GM19025 (cell line): Measurements from ENCODE around the gene TMEM141.

Source experiments
- ATAC-seq: cut with Tn5 transposase; IDR thresholded peaks from one replicate; pipeline ENCODE4 v1.9.1; 2021; ENCODE audit warnings: mild to moderate bottlenecking, low read depth, moderate library complexity; ENCODE audit not compliant: unreplicated experiment

Gene TMEM141

DNA sequence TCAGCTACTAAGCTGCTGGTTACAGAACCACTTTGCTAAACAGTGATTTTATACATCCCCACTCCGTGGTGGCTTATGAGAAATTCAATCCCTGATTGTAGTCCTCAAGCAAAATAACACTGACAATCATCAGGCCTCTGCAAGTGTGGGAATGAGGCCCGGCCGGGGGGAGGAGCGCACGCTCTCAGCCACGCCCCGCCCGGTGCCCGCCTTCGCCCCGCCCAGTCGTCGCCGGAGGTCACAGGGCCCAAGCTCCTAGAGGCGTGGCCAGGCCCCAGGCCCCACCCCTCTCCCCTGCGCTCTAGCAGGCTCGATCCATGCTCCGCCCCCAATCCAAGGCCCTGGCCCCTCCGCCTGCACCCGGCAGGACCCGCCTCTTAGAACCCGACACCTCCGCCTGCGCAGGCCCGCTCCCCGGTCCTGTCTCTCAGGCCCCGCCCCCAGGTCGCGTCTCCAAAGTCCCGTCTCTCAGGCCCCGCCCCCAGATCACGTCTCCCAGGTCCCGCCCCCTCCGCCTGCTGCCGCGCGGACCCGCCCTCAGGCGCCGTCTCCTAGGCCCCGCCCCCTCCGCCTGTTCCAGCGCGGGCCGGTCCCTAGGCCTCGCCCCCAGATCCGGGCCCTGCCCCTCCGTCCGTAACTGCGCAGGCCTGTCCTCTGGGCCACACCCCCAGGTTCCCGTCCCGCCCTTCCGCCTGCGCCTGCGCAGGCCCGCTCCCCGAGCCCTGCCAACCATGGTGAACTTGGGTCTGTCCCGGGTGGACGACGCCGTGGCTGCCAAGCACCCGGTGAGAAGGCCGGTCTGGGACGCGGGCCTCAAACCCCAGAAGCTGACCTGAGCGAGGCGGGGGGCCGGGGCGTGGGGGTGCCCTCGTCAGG, at the start of gene TMEM141:
TSS of gene TMEM141 (plus strand) at position 705 of the 876 bp plus-strand sequence. CDS start at position 732, 27 bp downstream.
- peak; percentile 79 for ATAC-seq

DNA sequence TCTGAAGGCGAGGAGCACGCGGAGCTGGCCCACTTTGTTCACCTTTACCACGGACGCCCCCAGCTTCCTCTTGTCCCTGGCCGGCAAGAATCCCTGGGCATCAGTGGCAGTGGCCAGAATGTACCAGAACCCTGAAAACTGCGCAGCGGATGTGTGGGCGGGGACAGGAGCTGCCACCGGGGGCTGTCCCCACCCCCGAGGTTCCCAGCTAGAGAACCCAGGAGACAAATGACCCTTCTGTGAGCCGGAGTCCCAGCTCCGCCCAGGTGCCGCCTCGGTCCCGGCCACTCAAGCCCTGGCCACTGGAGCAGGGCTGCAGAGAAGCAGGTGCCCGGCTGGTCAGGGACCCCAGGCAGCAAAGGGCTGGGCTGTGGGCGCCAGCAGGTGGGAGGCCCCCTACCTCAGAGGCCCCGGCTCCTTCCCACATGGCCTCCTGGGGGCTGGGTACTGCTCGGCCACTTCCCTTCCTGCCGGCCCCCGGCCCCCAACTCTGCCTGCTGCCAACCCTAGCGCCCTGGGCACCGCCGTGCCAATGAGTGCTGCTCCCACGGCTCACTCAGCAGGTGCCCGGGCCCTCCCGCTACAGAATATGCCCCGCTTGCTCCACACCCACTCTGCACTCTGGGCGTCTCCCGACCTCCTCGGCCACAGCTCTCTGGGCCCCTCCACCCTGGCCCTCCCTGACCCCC, 49.1 kb upstream of the TMEM141 start:
- ATAC-seq, result no peak

DNA sequence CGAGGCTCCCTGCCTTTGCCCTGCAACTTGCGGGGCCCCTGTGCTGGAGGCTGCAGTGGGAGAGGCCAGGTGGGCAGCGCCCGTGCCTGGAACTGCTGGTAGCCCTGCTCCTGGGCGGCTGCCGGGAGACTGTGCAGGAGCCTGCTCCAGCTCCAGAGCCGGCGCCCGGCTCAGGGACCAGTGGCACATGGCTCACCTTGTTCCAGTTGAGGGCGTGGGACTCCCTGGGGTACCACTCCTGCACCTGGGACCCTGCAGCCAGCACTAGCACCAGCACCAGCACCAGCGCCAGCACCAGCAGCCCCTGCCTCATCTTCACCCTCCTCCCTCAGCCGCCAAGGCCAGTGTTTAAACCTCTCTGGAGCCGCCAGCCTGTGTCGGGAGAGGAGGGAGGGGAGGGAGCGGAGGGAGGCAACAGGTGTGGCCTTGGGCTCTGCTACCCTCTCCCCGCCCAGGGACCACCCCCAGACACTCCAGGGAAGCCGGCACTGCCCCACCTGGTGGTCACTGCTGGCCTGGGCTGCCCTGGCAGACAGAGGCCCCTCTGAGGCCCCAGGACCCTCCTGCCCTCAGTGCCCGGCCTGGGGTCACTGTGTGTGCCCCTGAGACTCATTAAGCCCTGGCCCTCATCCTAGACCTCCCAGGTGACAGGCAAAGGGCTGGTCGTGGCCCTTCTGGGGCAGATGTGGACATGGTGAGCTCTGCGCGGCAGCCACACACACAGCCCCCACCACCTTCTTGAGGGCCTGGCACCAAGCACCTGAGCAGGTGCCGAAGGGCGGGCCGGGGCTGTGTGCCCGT, 48.4 kb upstream of the TMEM141 start, which contains the start of gene LCN10:
TSS of gene LCN10 (minus strand) at position 350 of the 801 bp plus-strand sequence. CDS start at position 313, 37 bp downstream.
- ATAC-seq, result no peak

DNA sequence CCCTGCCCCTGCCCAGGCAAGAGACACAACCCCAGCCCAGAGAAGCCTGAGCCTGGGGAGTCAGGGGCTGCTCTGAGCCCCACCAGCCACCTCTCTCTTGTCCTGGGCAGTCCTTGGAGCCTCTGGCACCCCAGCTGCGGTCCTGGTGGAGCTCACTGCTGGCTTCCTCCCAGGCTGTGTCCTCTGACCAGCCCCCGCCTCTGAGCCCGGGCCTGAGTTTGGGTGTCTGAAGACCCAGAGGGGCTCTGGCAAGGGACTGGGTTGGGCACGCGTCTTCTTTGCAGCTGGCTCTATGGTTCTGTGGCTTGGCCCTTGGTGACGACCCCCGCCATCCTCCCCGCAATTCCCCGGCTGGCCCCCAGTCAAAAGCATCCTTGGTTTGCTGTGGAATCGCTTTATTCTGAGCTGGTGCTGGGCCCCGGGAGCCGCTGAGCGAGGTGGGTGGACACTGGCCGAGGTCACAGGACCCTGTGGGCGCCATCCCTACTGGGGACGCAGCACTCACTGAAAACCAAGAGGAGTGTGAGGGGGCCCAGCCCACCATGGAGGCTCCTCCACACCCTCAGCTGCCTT, 47.4 kb upstream of the TMEM141 start:
- no peak for ATAC-seq

DNA sequence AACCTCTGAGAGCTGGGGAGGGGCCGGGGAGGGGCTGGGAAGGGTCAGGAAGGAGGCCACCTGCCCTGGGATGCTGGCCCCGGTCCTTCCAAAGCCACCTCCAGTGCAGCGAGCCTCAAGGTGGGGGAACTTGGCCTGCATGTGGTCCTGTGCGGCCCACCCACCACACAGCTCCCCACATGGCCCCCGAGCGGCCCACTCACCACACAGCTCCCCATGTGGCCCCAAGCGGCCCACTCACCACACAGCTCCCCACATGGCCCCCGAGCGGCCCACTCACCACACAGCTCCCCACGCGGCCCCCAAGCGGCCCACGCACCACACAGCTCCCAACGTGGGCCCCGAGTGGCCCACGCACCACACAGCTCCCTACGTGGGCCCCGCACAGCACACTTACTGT, 46.4 kb upstream of the TMEM141 start:
- ATAC-seq, result no peak

DNA sequence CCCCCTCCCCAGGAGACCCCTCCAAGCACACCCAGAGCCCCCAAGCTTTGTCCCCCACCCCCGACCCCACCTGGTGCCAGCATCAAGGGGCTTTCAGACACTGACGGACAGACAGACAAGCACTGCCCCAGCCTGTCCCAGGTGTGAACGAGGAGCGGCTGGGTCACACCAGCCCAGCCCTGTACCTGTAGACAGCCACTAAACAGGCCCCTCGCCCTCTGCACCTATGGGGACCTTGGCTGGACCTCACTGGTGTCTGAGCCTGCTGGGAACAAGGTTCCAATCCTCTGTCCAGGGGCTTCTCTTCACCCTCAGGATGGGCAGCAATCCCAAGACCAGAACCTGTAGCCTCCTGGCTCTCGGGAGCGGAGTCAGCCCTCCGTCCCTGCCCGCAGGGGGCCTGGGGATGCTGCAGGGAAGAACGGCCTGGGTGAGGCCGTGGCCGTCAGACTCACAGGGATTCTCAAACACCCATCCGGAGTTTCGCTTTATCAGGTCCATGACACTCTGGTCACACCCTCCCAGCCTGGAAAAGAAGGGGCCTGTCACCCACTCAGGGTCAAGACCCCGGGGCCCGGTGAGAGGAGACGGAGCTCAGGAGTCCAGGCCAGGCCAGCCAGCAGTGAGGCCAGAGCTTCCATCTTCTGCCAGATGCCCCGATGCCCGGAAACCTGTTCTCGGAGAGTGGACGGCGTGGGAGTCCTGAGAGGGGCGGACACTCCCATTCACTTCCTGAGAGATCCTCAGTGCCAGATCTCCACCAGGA, 45.6 kb upstream of the TMEM141 start:
- no peak for ATAC-seq

DNA sequence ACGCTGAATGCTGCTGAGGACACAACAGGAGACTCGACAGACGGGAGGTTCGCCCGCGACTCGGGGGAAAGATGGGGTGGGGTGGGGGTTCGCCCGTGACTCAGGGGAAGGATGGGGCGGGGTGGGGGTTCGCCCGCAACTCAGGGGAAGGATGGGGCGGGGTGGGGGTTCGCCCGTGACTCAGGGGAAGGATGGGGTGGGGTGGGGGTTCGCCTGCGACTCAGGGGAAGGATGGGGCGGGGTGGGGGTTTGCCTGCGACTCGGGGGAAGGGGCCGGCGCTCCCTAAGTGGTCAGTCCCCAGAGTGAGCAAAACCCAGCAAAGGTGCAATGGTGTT, 45.0 kb upstream of the TMEM141 start:
- no peak for ATAC-seq

DNA sequence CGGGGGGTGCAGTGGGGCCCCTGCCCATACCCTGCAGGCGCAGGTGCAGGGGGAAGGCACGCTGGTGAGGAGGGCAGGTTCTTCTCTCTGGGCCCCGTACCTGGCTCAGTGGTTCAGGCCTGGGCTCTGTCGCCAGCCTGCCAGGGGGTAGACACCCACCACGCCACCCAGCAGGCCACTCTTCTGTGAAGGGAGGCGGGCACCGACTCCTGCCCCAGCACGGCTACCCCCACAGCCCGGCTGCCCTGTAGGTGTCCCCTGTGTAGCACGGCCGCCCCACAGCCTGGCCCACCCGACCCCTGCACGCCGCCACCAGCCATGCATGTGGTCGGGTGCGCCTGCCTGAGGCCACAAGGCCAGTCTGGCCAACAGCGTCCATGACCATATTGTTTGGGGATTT, 44.5 kb upstream of the TMEM141 start:
- ATAC-seq, result no peak

DNA sequence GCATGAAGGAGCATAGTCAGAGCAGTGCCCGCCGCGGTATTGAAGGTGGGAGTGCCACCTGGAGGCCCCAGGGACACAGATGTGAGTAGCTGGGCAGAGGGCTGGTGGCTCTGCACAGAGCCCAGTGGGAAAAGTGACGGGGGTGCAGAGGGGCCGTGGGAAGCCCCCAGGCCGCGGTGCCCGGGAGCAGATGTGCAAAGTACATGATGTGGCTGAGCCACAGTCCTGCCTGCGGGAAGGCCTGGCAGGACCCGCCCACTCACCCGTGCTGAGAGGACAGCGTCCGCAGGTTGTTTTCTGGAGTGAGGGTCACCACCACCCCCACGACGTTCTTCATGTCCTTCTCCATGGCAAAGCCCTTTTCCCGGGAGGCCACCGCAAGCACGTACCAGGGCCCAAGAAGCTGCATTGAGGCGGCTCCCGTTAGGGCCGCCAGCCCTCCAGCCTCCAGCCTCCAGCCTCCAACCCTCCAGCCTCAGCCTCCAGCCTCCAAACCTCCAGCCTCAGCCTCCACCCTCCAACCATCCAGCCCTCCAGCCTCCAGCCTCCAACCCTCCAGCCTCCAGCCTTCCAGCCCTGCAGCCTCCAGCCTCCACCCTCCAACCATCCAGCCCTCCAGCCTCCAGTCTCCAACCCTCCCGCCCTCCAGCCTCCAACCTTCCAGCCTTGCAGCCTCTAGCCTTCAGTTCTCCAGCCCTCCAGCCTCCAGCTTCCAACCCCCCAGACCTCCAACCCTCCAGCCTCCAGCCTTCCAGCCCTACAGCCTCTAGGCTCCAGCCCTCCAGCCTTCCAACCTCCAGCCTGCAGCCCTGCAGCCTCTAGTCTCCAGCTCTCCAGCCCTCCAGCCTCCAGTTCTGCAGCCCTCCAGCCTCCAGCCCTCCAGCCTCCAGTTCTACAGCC, 43.7 kb upstream of the TMEM141 start:
- ATAC-seq, result no peak

DNA sequence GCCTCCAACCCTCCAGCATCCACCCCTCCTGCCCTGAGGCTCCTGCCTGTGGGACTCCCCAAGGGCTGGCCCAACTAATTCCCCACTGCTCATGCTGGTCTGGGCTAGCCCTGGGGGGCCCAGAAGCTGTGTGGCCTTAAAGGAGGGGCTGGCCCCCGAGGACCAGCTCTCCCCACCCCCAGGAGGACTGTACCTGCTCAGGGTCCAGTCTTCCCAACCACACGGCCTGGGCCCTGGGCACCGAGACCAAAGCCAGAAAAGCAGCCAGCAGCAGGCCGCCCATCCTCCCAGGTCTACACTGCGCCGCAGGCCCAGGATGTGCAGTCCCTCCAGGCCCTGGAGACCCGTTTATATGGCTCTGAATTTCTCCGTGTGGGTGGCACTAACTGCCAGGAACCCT, 42.9 kb upstream of the TMEM141 start, which contains the start of gene LCN6:
TSS of gene LCN6 (minus strand) at position 325 of the 400 bp plus-strand sequence. CDS start at position 283, 42 bp downstream.
- no peak for ATAC-seq

DNA sequence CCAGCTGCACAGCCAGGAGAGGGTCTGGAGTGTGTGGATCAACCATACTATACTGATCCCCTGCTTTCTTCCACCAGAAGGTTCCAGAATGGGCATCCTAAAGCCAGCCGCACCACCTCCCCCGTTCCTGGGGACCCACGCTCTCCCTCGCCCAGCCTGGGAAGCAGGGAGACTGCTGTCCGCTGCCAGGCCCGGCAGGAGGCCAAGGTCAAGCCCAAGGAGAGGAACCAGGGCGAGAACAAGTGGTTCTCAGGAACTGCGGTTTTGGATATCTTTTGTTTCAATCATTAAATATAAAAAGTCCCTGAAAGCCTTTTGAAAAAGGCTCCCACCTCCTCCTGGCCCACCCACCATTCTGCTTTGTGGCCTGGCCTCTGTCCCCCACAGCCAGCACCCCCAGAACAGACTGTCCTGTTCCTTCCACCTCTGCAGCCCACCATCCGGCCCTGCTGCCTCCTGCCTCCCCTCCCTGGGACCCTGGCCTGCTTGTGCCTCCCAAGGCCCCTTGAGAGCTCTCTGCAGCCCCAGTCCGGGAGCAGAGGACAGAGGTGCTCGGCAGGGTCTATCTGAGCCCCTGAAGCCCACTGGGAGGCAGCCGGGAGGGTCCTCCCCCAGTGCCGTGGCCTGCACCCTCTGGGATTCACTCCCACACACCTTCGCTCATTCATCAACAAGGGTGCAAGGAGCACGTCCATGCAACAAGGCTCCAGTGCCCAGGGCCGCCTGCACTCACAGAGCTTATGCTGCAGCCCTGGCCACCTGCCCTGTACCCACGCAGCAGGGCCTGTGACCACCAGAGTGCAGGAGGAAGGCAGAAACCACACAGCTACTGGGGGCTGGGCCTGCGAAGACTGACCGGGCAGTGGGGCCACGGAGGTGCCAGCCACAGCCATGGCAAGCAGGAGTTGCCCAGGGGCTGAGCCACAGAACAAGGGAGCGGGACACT, 42.2 kb upstream of the TMEM141 start:
- no peak for ATAC-seq

DNA sequence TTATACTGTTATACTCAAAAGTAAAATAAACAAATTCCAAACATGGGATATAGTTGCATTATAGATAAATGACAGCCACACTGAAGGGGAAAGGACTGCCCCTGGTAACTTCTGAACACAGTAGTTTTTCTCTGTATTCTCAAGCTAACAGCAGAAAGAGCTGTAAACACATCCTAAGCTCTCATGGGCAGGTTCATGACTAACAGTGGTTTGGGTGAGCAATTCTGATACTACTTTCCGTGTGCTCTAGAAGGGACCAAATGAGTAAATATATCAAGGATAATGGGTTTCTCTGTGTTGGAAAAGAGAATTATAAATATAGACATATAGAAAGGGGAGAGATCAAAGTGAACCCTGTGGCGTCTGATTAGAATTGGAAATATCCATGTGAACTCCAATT, 40.6 kb upstream of the TMEM141 start:
- no peak for ATAC-seq

DNA sequence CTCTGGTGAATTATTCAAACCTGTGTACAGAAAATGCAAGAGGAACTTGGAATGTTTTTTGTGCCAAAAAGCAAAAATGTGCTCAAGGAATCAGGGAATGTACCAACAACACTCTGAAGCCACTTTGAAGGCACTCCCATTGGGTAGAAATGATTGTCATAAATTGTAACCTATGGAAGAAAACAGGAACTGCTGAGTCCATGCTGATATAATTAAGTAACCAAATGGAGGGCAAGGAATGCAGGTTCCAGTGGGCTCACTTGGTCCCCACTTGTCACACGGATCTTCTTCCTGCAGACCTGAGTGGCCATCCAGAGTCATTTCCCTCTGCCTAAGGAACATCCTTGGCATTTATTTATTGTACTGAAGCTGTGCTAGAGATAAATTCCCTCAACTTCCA, 39.9 kb upstream of the TMEM141 start:
- ATAC-seq, result no peak

DNA sequence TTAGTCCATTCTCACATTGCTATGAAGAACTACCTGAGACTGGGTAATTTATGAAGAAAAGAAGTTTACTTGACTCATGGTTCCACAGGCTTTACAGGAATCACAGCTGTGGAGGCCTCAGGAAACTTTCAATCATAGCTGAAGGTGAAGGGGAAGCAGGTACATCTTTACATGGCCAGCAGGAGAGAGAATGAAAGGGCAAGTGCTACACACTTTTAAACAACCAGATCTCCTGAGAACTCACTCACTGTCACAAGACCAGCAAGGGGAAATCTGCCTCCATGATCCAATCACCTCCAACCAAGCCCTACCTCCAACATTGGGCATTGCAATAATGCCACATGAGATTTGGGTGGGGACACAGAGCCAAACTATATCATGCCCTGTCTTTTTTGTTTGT, 39.3 kb upstream of the TMEM141 start:
- no peak for ATAC-seq

DNA sequence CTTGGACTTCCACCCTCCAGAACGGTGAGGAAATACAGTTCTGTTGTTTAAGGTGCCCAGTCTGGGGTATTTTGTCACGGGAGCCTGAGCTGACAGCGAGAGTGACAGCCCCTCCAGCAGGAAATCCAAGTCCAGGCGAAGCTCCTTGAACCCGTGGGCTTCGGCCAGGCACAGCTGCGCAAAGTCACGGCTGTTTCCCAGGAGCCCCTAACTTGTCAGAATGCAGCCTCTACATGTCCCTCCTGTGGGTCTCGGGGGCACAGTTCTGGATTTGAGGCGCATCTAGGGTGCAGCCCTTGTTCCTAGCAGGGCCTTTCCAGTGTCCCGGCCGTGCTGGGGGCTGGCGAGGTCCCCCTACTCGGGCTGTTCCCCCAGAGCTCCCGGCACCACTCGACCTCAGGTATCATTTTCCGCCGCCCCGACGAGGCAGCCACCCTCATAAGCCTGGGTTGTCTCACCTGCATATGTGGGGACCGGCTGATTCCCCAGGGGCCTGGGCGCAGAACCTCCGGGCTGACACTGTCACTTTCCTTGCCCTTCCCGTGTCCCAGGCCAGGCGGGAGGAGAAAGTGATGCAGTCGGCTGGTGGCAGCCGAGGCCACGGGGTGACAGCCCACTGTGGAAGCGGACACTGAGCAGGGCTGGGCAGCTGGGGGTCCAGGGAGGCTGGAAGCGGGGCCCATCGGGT, 37.6 kb upstream of the TMEM141 start:
- ATAC-seq, result no peak

DNA sequence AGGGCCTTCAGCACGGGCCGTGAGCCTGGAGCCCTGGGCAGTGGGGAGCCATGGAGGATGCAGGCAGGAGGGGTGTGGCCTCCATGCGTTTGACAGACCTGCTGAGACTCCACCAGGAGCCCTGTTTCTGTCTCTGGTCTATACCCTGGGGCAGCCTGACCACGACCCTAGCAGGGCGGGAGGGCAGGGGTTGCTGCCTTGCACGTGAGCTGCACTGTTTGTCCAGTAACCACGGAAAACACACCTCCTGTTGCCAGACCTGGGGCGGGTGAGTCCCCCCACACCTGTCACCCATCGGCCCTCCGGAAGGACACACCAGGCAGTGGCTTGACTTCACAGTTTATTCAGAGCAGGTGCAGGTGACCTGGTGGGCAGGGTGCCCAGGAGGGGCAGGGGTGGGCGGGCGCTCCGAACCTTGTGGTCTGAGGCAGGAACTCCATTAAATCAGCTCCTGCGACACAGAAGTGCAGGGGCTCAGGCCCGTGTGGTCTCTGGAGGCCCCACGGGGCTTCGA, 37.0 kb upstream of the TMEM141 start:
- ATAC-seq, result no peak
